OCI-LY1 (cell line): ENCODE results near the gene HOXD9.

Source experiments
- H2AFZ ChIP-seq: fragments of 200-600 bp; sonication (generic), shearing (Covaris generic); 2 replicates; pipeline ENCODE4 v1.6.0; 2014; ENCODE audit warnings: antibody characterized with exemption, mild to moderate bottlenecking, low read length
- H3F3A ChIP-seq: fragments of 200-600 bp; sonication (generic), shearing (Covaris generic); 2 replicates; pipeline ENCODE4 v1.6.0; 2014; ENCODE audit warnings: mild to moderate bottlenecking, antibody characterized with exemption, low read length, moderate library complexity; ENCODE audit not compliant: insufficient read depth
- H3K27ac ChIP-seq: fragments of 200-600 bp; sonication (generic); 2 replicates; pipeline ENCODE4 v1.5.1; 2014; ENCODE audit warnings: low read length, mixed run types, mild to moderate bottlenecking, low read depth; ENCODE audit not compliant: poor library complexity, severe bottlenecking
- H3K27me3 ChIP-seq: fragments of 200-600 bp; sonication (generic); 2 replicates; pipeline ENCODE4 v1.6.0; 2014; ENCODE audit warnings: antibody characterized with exemption, mild to moderate bottlenecking, low read length, moderate library complexity; ENCODE audit not compliant: insufficient read depth
- H3K36me3 ChIP-seq: fragments of 200-600 bp; sonication (generic); 2 replicates; pipeline ENCODE4 v1.6.1; 2014; ENCODE audit warnings: mild to moderate bottlenecking, antibody characterized with exemption, low read length, moderate library complexity, mixed read lengths; ENCODE audit not compliant: insufficient read depth
- H3K4me1 ChIP-seq: fragments of 200-600 bp; sonication (generic); 2 replicates; pipeline ENCODE4 v1.5.1; 2014; ENCODE audit warnings: mild to moderate bottlenecking, low read length, moderate library complexity; ENCODE audit not compliant: insufficient read depth, severe bottlenecking
- H3K4me2 ChIP-seq: fragments of 200-600 bp; sonication (generic), shearing (Covaris generic); 2 replicates; pipeline ENCODE4 v1.6.1; 2014; ENCODE audit warnings: low read length
- H3K4me3 ChIP-seq: fragments of 200-600 bp; sonication (generic); 2 replicates; pipeline ENCODE4 v1.5.1; 2014; ENCODE audit warnings: low read length, low read depth, mild to moderate bottlenecking, mixed read lengths; ENCODE audit not compliant: poor library complexity, severe bottlenecking
- H3K79me2 ChIP-seq: fragments of 200-600 bp; shearing (Covaris generic); 2 replicates; pipeline ENCODE4 v1.6.1; 2016; ENCODE audit warnings: mixed run types, low read length, mixed read lengths; ENCODE audit not compliant: insufficient read depth
- H3K9ac ChIP-seq: fragments of 200-600 bp; sonication (generic), shearing (Covaris generic); 2 replicates; pipeline ENCODE4 v1.6.1; 2014; ENCODE audit warnings: mild to moderate bottlenecking, low read length, mixed read lengths
- H3K9me2 ChIP-seq: fragments of 200-600 bp; sonication (generic), shearing (Covaris generic); 2 replicates; pipeline ENCODE4 v1.6.1; 2014; ENCODE audit warnings: low read depth, mild to moderate bottlenecking, low read length, mixed read lengths
- H3K9me3 ChIP-seq: fragments of 200-600 bp; shearing (Covaris generic); 2 replicates; pipeline ENCODE4 v1.6.1; 2014; ENCODE audit warnings: low read length, mixed read lengths
- H4K20me1 ChIP-seq: fragments of 200-600 bp; sonication (generic), shearing (Covaris generic); 2 replicates; pipeline ENCODE4 v1.6.0; 2016; ENCODE audit warnings: mild to moderate bottlenecking, low read length; ENCODE audit not compliant: insufficient read depth
- EZH2 ChIP-seq: fragments of 200-600 bp; sonication (generic), shearing (Covaris generic); IDR thresholded peaks from 2 replicates; pipeline ENCODE4 v1.8.0; 2017; ENCODE audit warnings: borderline replicate concordance, mixed run types, mild to moderate bottlenecking, antibody characterized with exemption, low read length, moderate library complexity, mixed read lengths
- TF ChIP-seq, protein P1 (sequence below): fragments of 200-600 bp; sonication (generic), shearing (Covaris generic); IDR thresholded peaks from 2 replicates; pipeline ENCODE4 v1.5.1; 2017; ENCODE audit warnings: mild to moderate bottlenecking, antibody characterized with exemption, low read length, moderate library complexity, mixed read lengths

HOXD9 gene

DNA sequence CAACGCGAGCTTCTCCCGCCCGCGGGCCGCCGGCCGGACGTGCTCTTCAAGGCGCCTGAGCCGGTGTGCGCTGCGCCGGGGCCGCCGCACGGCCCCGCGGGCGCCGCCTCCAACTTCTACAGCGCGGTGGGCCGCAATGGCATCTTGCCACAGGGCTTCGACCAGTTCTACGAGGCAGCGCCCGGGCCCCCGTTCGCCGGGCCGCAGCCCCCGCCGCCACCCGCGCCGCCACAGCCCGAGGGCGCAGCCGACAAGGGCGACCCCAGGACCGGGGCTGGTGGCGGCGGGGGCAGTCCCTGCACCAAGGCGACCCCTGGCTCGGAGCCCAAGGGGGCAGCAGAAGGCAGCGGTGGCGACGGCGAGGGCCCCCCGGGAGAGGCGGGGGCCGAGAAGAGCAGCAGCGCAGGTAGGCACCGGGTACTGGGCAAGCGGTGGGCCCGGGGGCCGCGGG is 14.8 kb upstream of the HOXD9 start:
- Histone ChIP-seq H3K27me3 (no peaks in the 10 kb centered on the region), H3K4me3 (no peak overlapping the region)
- no peak for TF ChIP-seq EZH2
- TF ChIP-seq, protein P1, sequence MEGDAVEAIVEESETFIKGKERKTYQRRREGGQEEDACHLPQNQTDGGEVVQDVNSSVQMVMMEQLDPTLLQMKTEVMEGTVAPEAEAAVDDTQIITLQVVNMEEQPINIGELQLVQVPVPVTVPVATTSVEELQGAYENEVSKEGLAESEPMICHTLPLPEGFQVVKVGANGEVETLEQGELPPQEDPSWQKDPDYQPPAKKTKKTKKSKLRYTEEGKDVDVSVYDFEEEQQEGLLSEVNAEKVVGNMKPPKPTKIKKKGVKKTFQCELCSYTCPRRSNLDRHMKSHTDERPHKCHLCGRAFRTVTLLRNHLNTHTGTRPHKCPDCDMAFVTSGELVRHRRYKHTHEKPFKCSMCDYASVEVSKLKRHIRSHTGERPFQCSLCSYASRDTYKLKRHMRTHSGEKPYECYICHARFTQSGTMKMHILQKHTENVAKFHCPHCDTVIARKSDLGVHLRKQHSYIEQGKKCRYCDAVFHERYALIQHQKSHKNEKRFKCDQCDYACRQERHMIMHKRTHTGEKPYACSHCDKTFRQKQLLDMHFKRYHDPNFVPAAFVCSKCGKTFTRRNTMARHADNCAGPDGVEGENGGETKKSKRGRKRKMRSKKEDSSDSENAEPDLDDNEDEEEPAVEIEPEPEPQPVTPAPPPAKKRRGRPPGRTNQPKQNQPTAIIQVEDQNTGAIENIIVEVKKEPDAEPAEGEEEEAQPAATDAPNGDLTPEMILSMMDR, result no peak

DNA sequence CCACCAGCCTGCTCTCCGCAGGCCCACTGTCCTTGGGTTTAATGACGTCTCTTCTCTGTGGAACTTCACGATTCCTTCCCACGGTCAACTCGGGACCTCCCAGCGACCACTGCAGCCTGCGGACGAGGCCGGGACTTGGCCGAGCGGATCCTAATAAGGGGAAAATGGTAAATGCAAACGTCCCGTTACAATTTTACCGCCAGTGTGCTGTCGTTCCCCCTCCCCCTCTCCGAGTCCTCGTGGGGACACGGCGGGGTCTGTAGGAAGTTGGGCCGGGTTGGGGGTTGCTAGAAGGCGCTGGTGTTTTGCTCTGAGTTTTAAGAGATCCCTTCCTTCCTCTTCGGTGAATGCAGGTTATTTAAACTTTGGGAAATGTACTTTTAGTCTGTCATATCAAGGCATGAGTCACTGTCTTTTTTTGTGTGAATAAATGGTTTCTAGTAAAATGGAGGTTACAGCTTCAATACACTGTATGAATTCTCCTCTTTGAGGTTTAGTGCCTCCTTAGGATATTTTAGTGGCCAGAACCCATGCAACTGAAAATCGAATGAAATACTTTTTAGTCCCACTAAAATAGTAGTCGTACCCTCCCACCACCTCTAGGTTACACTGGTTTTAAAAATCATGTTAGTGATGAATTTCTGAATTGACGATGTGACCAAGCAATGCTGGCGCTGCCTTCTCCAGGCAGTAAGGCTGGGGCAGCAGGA is 13.2 kb upstream of the HOXD9 start:
- Histone ChIP-seq H3K27me3 (no peaks in the 10 kb centered on the region), H3K27ac (no peak overlapping the region), H3K4me1 (peaks cover 5% of the 10 kb centered on the region), H4K20me1 (no peaks in the 10 kb centered on the region), H2AFZ (no peak overlapping the region), H3K9me2 (no peaks in the 10 kb centered on the region), H3K4me3 (no peak overlapping the region), H3K36me3 (no peaks in the 10 kb centered on the region), H3K9me3 (no peaks in the 10 kb centered on the region), H3K79me2 (no peaks in the 10 kb centered on the region), H3K4me2 (no peak overlapping the region), H3K9ac (no peak overlapping the region), H3F3A (no peaks in the 10 kb centered on the region)
- TF ChIP-seq, protein P1, result no peak
- TF ChIP-seq EZH2, result no peak

More for the DNA sequence above, 14.8 kb upstream of the HOXD9 start:
- Histone ChIP-seq H3K9ac (no peak overlapping the region), H3K9me3 (no peaks in the 10 kb centered on the region), H3K9me2 (no peaks in the 10 kb centered on the region), H3K4me1 (peaks cover 5% of the 10 kb centered on the region), H4K20me1 (no peaks in the 10 kb centered on the region), H3K27ac (no peak overlapping the region), H3K79me2 (no peaks in the 10 kb centered on the region), H2AFZ (no peak overlapping the region), H3F3A (no peaks in the 10 kb centered on the region), H3K36me3 (no peaks in the 10 kb centered on the region), H3K4me2 (no peak overlapping the region)

DNA sequence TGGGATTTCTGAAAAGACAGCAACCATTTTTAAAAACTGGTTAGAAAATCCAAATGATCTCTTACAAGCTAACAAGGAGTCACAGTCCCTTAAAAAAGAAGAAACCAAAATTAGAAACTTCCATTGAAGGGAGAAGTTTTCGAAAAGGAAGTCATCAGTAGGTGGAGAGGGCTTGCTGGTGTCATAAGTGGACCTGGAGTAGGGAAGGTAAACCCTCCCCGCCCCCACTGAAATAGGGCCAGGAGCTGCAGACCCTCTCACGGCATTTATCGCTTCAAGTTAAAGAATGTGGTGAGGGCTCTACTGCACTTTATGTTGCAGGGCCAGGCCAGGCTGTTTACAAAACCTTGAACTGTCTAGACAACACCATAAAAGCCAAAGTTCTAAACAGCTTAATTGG is 12.6 kb upstream of the HOXD9 start:
- Histone ChIP-seq H3K9me2 (no peaks in the 10 kb centered on the region), H2AFZ (no peak overlapping the region), H3K27me3 (no peaks in the 10 kb centered on the region)

More for the DNA sequence above, 12.6 kb upstream of the HOXD9 start:
- no peaks in the 10 kb centered on the region for H3K9me3 ChIP-seq
- H3K4me1 ChIP-seq, result peaks cover 5% of the 10 kb centered on the region
- no peaks in the 10 kb centered on the region for H3F3A ChIP-seq
- H3K27ac ChIP-seq, result no peak overlapping the region
- no peak overlapping the region for H3K4me2 ChIP-seq
- no peak overlapping the region for H3K4me3 ChIP-seq
- no peaks in the 10 kb centered on the region for H3K36me3 ChIP-seq
- H3K79me2 ChIP-seq, result no peaks in the 10 kb centered on the region
- H4K20me1 ChIP-seq, result no peaks in the 10 kb centered on the region
- no peak overlapping the region for H3K9ac ChIP-seq
- TF ChIP-seq, protein P1, result no peak
- TF ChIP-seq EZH2, result no peak
